Activated CD4-positive, alpha-beta T cell treated with anti-CD3 and anti-CD28 coated beads, Interleukin-2, amount 10 ng/mL, durations not matched to agents 7 days and 5 days (primary cell): ENCODE results near the gene FLYWCH1. TPM values are rescaled to one million over a fixed set of nuclear protein-coding genes. Genes with fewer than 3 reads are reported as not detected.

Experiments used
- CTCF ChIA-PET: fragments of 350-600 bp; sonication (Branson Sonifier 250); formaldehyde crosslinking; loops from one replicate; lab custom pipeline; 2021; ENCODE audit warnings: antibody characterized with exemption; lab: Charles Lee
- POLR2A ChIA-PET: fragments of 350-600 bp; sonication (Branson Sonifier 250); formaldehyde crosslinking; loops from one replicate; lab custom pipeline; 2021; ENCODE audit warnings: antibody characterized with exemption; lab: Charles Lee
- DNase-seq: peaks from one replicate; pipeline ENCODE4 v3.0.0-alpha.2; 2020
- H3K27ac Mint-ChIP-seq: one replicate; pipeline ENCODE4 v1.8.0; 2021; ENCODE audit warnings: mild to moderate bottlenecking, moderate library complexity, mixed read lengths
- H3K27me3 Mint-ChIP-seq: one replicate; pipeline ENCODE4 v1.8.0; 2021; ENCODE audit warnings: mixed read lengths
- H3K36me3 Mint-ChIP-seq: one replicate; pipeline ENCODE4 v1.8.0; 2021; ENCODE audit warnings: low read depth, mixed read lengths
- H3K4me1 Mint-ChIP-seq: one replicate; pipeline ENCODE4 v1.8.0; 2021; ENCODE audit warnings: mixed read lengths
- H3K4me3 Mint-ChIP-seq: one replicate; pipeline ENCODE4 v1.8.0; 2021; ENCODE audit warnings: mild to moderate bottlenecking, moderate library complexity, mixed read lengths
- H3K9me3 Mint-ChIP-seq: one replicate; pipeline ENCODE4 v1.8.0; 2021; ENCODE audit warnings: mixed read lengths
- total RNA-seq, 2 experiments: library from RNA; stranded (reverse); gene quantifications; one replicate each; pipeline ENCODE4 v1.2.3, GENCODE V29; 2021

The FLYWCH1 gene
- total RNA-seq, 2 experiments from 2014 or later = 46.8 to 52.7 TPM

DNA sequence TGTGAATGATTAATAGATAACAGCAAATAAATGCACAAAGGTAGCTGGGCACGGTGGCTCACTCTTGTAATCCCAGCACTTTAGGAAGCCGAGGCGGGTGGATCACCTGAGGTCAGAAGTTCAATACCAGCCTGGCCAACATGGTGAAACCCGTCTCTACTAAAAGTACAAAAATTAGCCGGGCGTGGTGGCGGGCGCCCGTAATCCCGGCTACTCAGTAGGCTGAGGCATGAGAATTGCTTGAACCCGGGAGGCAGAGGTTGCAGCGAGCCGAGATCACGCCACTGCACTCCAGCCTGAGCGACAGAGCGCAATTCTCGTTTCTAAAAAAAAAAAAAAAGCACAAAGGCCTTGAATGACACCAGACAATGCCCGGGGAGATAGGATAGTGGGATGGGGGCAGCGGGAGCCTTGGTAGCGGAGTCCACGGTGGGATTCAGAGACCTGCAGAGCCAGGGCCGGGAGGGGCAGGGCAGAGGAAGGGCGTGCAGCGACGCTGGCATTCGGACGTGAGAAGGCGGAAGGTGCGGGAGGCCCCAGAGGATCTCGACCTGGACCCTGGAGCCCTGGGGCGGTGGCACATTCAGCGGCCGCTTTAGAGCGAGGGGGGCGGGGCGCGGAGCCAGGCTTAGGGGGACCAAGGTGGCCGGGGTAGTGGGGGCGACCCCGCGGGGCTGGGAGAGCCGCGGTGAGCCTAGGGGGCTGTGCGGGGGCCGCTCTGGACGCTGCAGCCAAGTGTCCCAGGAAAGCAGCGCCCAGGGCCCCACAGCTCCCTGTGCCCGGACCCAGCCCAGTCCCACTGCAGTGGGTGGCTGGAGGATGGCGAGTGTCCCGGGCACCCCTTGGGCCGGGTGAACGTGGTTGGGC is 29.7 kb upstream of the FLYWCH1 start:
- Mint-ChIP-seq H3K9me3 (no peaks in the 10 kb centered on the region), H3K4me3 (peak overlapping the region; percentile 80), H3K36me3 (no peaks in the 10 kb centered on the region), H3K27me3 (peaks cover 3% of the 10 kb centered on the region), H3K27ac (peak overlapping the region; percentile 93), H3K4me1 (peaks cover 14% of the 10 kb centered on the region)
- ChIA-PET CTCF (interaction anchor here (0.7 to 2.1 kb wide), 11 partner anchors 7 to 1274 kb away, joined by 3 to 18 read pairs (median 4); partner anchors contain the start of gene FLYWCH1), POLR2A (no interaction called here)
- DNase-seq = peak; percentile 33

DNA sequence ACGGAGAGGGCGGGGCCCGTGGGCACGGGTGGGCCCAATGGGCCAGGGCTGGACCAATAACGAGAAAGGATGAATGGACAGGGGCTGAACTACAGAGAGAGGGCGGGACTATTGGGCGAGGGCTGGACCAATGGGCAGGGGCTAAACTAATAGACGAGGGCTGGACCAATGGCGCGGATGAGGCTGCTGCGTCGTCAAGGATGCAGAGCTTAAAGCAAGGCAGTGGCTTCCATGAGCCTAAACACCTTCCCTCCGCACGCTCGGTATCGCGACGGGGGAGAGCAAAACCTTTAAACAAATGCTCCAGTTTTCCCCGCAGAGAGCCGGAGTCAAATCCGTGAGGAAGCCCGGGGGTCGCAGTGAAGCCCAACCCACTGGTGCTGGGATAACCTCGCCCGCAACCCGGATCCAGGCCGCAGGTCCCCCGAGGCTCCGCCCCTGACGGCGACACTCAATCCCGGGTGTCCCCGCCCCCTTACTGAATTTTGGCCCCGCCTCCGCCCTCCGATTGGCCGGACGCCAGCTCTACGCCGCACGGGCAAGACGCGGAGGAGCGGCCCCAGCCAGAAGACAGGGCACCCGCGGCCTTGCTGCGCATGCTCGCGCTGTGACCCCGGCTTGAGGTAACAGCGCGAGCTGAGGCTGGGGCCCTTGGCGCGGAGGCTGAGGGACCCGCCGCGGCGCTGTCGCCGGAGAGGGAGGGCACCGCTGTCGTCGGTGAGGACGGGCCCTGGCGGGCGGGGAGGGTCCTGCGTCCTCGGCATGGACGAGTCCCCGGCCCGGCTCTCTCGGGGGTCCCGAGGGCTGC is 28.9 kb upstream of the FLYWCH1 start, which contains the start of gene FLYWCH2:
Gene FLYWCH2 (plus strand): TSS at position 566 of the 808 bp plus-strand sequence. CDS start 13,235 bp downstream, outside the sequence.
- DNase-seq = peak; percentile 99
- Mint-ChIP-seq H3K27ac (peak within 1 kb of the TSS; percentile 93), H3K36me3 (no peaks in the 10 kb centered on the region), H3K9me3 (no peaks in the 10 kb centered on the region), H3K27me3 (peaks cover 3% of the 10 kb centered on the region), H3K4me3 (peak within 1 kb of the TSS; percentile 80), H3K4me1 (peaks cover 14% of the 10 kb centered on the region)
- CTCF ChIA-PET = interaction anchor here (0.7 to 2.1 kb wide), 11 partner anchors 8 to 107 kb away, joined by 3 to 18 read pairs (median 4); partner anchors contain the start of gene FLYWCH1
- POLR2A ChIA-PET = interaction anchor here (0.6 to 1.2 kb wide), 2 partner anchors 29 to 1113 kb away, joined by 4 to 6 read pairs; partner anchors contain the start of gene FLYWCH1

DNA sequence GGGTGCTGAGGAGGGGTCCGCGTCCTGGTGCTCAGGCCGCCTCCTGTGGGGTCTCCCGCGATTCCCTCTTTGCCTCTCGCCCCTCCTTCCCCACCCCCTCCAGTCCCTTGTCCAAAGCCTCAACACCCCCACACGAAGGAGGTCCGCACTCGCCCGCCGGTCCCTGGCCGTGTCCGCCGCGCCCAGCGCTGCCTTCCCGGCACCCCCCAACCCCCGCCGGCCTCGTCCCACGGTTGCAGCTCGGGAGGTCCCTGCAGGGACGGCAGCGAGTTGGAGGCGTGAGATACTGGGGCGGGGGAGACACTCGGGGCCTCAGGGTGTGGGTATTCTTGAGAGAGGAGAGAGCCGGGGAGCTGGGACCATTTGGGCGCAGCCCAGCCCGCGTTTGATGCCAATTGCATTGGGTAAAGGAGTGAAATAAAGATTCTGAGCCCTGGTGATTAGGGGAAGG is 28.2 kb upstream of the FLYWCH1 start:
- H3K27ac Mint-ChIP-seq = peak overlapping the region; percentile 86
- CTCF ChIA-PET = interaction anchor here (0.6 to 2.1 kb wide), 9 partner anchors 9 to 75 kb away, joined by 3 to 18 read pairs (median 4); no protein-coding TSS in a partner anchor
- peak overlapping the region; percentile 80 for H3K4me3 Mint-ChIP-seq
- POLR2A ChIA-PET = interaction anchor here (1.2 kb wide), 1 partner anchor 28 kb away, joined by 6 read pairs; the partner anchor contains the start of gene FLYWCH1
- no peaks in the 10 kb centered on the region for H3K9me3 Mint-ChIP-seq
- H3K27me3 Mint-ChIP-seq = peaks cover 3% of the 10 kb centered on the region
- no peaks in the 10 kb centered on the region for H3K36me3 Mint-ChIP-seq
- peaks cover 14% of the 10 kb centered on the region for H3K4me1 Mint-ChIP-seq
- DNase-seq = peak; percentile 15

DNA sequence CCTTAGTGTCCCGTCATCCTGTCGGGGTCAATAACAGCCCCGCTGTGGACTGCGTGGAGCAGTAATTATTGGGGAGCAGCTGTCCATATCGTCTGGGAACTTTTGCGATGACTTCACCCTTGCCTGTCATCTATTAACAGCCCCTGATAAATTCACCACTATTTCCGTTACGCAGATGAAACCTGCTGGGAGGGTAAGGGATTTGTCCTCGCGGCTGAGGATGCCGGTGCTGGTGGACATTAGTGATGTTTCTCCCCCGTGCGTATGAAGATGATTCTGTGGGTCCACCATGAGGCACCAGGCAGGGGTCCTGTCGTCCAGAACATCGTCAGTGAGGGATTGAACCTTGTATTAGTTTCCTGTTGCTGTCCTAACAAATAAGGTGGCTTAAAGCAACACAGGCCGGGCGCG is 27.7 kb upstream of the FLYWCH1 start:
- ChIA-PET POLR2A (no interaction called here), CTCF (interaction anchor here (0.6 to 2.1 kb wide), 4 partner anchors 16 to 45 kb away, joined by 3 to 18 read pairs (median 5); no protein-coding TSS in a partner anchor)
- no peak for DNase-seq
- Mint-ChIP-seq H3K4me1 (peaks cover 14% of the 10 kb centered on the region), H3K4me3 (peak overlapping the region; percentile 80), H3K9me3 (no peaks in the 10 kb centered on the region), H3K36me3 (no peaks in the 10 kb centered on the region), H3K27me3 (peaks cover 3% of the 10 kb centered on the region), H3K27ac (peak overlapping the region; percentile 86)

DNA sequence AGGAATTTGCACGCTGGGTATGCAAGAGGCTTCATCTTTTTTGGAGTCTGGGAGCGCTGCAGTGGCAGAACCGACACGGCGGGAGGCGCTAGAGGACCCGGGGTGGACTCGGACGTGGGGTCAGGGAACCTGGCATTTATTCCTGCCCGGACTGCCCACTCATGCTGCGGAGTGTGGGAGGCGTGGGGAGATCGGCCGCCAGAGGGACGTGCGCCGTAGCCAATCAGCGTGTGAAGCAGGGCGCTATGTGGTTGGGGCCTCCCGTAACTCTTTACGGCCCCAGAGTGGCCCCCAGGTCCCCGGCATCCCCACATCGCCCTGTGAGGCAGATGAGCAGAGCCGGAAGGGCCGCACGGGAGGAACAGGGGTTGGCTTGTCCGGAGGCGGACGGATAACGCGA is 17.5 kb upstream of the FLYWCH1 start:
- no peak overlapping the region for H3K4me3 Mint-ChIP-seq
- ChIA-PET CTCF (no interaction called here), POLR2A (no interaction called here)
- H3K9me3 Mint-ChIP-seq = no peaks in the 10 kb centered on the region
- H3K27ac Mint-ChIP-seq = no peak overlapping the region
- no peaks in the 10 kb centered on the region for H3K27me3 Mint-ChIP-seq
- no peaks in the 10 kb centered on the region for H3K36me3 Mint-ChIP-seq
- no peaks in the 10 kb centered on the region for H3K4me1 Mint-ChIP-seq
- no peak for DNase-seq

DNA sequence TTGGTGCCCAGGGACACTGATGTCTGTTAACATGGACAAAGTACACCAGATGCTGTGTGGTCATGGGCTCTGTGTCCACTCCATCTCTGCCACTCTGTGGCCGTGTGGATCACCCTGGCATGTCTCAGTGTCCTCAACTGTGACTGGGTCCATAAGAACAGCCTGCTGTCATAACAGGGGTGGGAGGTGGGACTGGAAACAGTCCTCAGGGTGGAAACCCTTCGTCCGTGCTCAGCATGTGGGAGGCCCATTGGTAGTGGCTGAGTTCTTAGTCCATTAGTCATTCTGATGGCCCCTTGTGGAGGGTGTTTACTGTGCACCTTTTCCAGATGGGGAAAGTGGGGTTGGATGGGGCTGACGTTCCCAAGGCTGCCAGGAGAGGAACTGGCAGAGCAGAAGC is 15.9 kb upstream of the FLYWCH1 start:
- H3K4me3 Mint-ChIP-seq = no peak overlapping the region
- ChIA-PET CTCF (interaction anchor here (0.9 kb wide), 1 partner anchor 31 kb away, joined by 3 read pairs; no protein-coding TSS in a partner anchor), POLR2A (no interaction called here)
- no peaks in the 10 kb centered on the region for H3K27me3 Mint-ChIP-seq
- DNase-seq = no peak
- H3K9me3 Mint-ChIP-seq = no peaks in the 10 kb centered on the region
- H3K36me3 Mint-ChIP-seq = no peaks in the 10 kb centered on the region
- H3K4me1 Mint-ChIP-seq = no peaks in the 10 kb centered on the region
- no peak overlapping the region for H3K27ac Mint-ChIP-seq

DNA sequence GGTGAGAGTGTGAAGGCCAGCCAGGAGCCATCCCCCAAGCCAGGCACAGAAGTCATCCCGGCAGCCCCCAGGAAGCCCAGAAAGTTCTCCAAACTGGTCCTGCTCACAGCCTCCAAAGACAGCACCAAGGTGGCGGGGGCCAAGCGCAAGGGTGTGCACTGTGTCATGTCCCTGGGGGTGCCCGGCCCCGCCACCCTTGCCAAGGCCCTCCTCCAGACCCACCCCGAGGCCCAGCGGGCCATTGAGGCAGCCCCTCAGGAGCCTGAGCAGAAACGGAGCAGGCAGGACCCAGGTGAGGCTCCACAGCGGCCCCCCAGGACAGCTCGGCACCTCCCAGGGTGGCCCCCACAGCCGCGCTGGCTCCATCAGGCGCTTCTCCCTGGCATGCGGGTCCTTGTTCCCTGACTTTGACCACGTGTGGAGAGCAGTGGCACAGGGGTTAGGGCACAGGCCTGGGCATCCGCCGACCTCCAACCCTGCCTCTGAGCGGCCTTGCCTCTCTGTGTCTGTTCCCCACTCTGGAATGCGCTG is 15.2 kb upstream of the FLYWCH1 start:
- ChIA-PET CTCF (no interaction called here), POLR2A (no interaction called here)
- Mint-ChIP-seq H3K9me3 (no peaks in the 10 kb centered on the region), H3K4me3 (no peak overlapping the region), H3K27ac (no peak overlapping the region), H3K4me1 (no peaks in the 10 kb centered on the region), H3K27me3 (no peaks in the 10 kb centered on the region), H3K36me3 (no peaks in the 10 kb centered on the region)
- DNase-seq = no peak

DNA sequence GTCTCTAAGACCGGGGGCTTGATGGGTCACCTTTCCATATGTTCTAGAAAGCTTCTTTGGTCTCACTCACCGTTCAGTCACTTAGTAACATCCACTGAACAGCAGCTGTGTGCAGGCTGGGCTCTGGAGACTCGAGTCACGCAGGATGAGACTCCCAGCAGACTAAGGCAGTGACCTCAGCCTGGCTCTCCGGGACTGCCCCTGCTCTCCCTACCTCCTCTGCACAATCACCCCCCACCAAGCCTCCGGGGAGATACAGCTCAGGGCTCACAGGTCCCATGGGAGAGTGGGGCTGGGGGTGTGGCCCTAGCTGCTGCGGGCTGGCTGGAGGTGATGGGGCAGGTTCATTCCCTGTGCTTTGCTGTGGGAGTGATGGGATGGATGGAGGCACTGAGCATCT is 14.6 kb upstream of the FLYWCH1 start:
- no peak for DNase-seq
- ChIA-PET CTCF (no interaction called here), POLR2A (no interaction called here)
- Mint-ChIP-seq H3K36me3 (no peaks in the 10 kb centered on the region), H3K4me1 (no peaks in the 10 kb centered on the region), H3K4me3 (no peak overlapping the region), H3K27ac (no peak overlapping the region), H3K27me3 (no peaks in the 10 kb centered on the region), H3K9me3 (no peaks in the 10 kb centered on the region)

DNA sequence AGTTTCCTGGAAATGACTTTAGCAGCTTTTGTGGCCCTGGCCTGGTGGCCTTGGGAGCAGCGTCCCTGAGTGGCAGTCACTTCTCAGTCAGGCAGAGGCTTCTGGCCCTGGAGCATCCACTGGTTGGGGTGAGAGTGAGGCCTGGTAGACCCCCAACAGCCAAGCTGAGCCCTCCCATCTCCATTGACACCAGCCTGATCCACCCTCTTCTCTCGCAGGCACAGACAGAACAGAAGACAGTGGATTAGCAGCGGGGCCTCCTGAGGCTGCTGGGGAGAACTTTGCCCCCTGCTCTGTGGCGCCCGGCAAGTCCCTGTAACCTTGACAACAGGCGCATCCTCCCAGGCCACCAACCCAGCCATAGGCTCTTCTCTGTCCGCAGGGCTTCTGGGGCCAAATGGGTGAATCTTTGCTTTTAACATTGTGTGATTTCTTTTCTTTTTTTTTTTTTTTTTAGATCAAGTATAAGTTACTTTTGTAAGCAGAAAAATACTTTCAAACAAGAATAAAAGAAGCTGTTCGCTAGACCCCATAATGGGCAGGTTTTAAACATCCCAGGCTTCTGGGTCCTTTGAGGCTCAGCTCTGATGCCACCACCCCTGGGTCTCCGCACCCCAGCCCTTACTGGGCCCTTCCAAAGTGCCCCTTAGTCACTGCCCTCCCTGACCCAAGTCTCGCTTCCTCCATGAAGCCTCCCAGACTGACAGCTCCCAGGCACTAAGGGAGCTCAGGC is 12.7 kb upstream of the FLYWCH1 start:
- H3K27ac Mint-ChIP-seq = no peak overlapping the region
- ChIA-PET POLR2A (no interaction called here), CTCF (interaction anchor here (0.5 to 1.8 kb wide), 5 partner anchors 9 to 31 kb away, joined by 3 to 6 read pairs (median 6); partner anchors contain the start of gene FLYWCH2)
- H3K4me1 Mint-ChIP-seq = peaks cover 6% of the 10 kb centered on the region
- DNase-seq = no peak
- H3K36me3 Mint-ChIP-seq = no peaks in the 10 kb centered on the region
- no peak overlapping the region for H3K4me3 Mint-ChIP-seq
- H3K9me3 Mint-ChIP-seq = no peaks in the 10 kb centered on the region
- H3K27me3 Mint-ChIP-seq = no peaks in the 10 kb centered on the region

DNA sequence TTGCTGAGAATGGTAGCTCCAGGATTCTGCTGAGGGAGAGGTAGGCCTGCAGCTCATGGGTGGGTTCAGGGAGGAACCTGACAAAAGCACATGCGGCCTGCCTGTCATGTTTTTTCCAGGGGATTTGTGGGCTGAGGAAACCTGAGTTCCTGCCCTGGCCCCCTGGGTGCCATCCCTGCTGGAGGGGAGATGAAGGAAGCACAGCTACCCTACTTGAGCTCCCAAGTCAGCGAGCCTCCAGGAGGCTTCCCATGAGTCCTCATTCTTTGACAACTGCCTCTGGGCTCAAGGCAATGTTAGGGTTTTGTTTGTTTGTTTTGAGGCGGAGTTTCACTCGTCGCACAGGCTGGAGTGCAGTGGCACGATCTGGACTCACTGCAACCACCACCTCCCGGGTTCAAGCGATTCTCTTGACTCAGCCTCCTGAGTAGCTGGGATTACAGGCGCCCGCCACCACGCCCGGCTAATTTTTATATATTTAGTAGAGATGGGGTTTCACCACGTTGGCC is 12.1 kb upstream of the FLYWCH1 start:
- ChIA-PET POLR2A (no interaction called here), CTCF (interaction anchor here (1.1 to 1.8 kb wide), 4 partner anchors 8 to 31 kb away, joined by 3 to 6 read pairs (median 6); partner anchors contain the start of gene FLYWCH2)
- no peak for DNase-seq
- Mint-ChIP-seq H3K27ac (no peak overlapping the region), H3K4me3 (no peak overlapping the region), H3K9me3 (no peaks in the 10 kb centered on the region), H3K27me3 (no peaks in the 10 kb centered on the region), H3K36me3 (no peaks in the 10 kb centered on the region), H3K4me1 (peaks cover 8% of the 10 kb centered on the region)

DNA sequence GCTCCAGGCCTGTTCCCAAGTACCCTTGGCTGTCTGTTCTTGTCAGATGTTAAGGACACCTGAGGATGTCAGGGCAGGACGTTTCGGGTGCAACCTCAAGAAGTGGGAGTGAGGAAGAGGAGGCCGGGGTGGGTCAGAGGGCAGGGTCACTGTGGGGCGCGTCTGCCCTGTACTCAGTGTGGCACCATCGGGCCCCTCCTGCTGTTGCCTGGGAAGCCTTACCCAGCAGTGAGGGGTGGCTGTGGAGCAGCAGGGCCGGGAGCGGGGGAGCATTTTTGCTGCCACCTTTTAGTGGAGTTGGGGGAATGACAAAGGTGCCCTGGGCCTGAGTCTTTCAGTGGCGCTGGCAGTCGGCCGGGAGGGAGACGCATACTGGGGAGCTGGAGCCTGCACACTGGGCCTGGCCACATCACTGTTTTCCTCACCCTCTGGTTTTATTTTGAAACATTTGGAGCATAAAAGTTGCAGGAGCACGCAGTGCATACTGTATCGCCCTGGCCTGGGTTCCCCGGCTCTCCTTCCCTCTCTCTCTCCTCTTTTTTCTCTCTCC is 11.1 kb upstream of the FLYWCH1 start:
- Mint-ChIP-seq H3K9me3 (no peaks in the 10 kb centered on the region), H3K36me3 (no peaks in the 10 kb centered on the region), H3K4me1 (peaks cover 8% of the 10 kb centered on the region), H3K4me3 (no peak overlapping the region), H3K27ac (no peak overlapping the region), H3K27me3 (no peaks in the 10 kb centered on the region)
- ChIA-PET POLR2A (no interaction called here), CTCF (no interaction called here)
- no peak for DNase-seq
